Measurements from ENCODE around the gene SPTBN1.

SPTBN1 gene

DNA sequence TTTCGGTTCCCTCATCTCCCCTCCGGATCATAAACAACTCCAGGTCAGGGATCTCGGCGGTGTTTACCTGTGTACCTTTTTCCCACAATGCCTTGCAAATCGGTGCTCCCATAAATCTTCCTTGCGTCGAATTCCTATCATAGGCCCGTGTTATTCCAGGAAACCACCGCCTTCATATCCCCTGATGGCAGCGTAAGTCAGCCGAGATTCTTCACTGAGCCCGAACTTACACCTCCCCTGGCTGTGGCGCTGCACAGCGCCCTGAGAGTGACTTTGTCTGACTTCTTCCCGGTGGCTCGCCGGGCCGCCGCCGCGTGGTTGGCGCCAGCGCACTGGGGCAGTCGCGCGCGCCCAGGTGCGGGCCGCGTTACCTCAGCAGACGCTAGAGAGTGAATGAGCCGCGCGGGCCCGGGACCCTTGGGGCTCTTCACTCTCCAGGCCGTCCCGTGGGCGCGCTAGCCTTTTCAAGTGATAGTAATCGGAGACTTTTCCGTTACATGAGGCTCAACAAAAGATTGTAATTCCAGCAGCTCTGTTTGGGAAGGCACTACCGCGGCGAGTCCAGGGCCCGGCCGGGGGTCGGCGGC lies 101.6 kb downstream of the SPTBN1 start:
- no peaks in the 10 kb centered on the region for H3K9me3 ChIP-seq (ENCODE audit: control insufficient read depth, low read length)
- H3K4me1 ChIP-seq (ENCODE audit: control insufficient read depth, insufficient read depth, low read length) = peaks cover 57% of the 10 kb centered on the region
- no peaks in the 10 kb centered on the region for H3K27me3 ChIP-seq (replicated peaks; ENCODE audit: control insufficient read depth, insufficient read depth, low read length)
- peak overlapping the region; percentile 87 for H3K9ac ChIP-seq (ENCODE audit: low read length)
- peak; percentile 43 for DNase-seq (ENCODE audit: low read depth)
- peak overlapping the region; percentile 82 for H3K4me3 ChIP-seq (ENCODE audit: low read length)
- peaks cover 4% of the 10 kb centered on the region for H3K36me3 ChIP-seq (ENCODE audit: control insufficient read depth, insufficient read depth, low read length, severe bottlenecking)

DNA sequence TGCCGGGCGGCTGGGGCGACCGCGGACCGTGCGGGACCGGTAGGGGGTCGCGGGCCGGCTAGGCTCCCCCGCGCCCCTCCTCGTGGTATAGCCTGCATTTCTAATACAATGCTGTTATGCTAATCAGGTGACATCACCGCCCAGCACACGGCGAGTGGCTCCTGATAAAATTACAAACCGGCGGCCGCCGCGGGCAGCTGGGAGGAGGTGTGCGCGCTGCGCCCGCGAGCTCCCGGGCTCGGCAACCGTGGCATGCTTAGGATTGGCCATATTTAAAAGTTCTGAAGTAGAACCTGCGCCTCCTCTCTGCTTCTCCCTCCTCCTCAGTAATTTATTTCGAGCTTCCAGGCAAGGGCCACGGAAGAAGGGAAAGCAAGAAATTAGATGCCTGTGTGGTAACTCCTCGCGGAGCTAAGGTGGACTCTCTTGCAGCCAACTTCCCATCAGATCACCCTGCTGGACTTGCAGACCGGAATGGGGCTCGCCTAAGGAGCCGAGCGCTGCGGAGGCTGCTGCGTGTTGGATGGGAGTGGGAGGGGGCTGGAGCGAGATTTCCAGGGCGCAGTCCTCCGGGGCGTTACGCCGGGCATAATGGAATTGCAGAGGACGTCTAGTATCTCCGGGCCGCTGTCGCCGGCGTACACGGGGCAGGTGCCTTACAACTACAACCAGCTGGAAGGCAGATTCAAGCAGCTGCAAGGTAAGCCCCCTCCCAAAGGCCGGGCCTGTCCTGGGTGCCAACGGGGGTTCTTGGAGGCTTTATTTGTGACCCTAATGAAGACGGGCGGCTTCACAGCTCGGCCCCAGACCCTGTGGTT lies 102.3 kb downstream of the SPTBN1 start:
- peaks cover 4% of the 10 kb centered on the region for H3K36me3 ChIP-seq (ENCODE audit: control insufficient read depth, insufficient read depth, low read length, severe bottlenecking)
- H3K9me3 ChIP-seq (ENCODE audit: control insufficient read depth, low read length) = no peaks in the 10 kb centered on the region
- H3K27me3 ChIP-seq (replicated peaks; ENCODE audit: control insufficient read depth, insufficient read depth, low read length) = no peaks in the 10 kb centered on the region
- H3K4me1 ChIP-seq (ENCODE audit: control insufficient read depth, insufficient read depth, low read length) = peaks cover 57% of the 10 kb centered on the region
- H3K4me3 ChIP-seq (ENCODE audit: low read length) = peak overlapping the region; percentile 82
- peak; percentile 77 for DNase-seq (ENCODE audit: low read depth)
- H3K9ac ChIP-seq (ENCODE audit: low read length) = peak overlapping the region; percentile 87

DNA sequence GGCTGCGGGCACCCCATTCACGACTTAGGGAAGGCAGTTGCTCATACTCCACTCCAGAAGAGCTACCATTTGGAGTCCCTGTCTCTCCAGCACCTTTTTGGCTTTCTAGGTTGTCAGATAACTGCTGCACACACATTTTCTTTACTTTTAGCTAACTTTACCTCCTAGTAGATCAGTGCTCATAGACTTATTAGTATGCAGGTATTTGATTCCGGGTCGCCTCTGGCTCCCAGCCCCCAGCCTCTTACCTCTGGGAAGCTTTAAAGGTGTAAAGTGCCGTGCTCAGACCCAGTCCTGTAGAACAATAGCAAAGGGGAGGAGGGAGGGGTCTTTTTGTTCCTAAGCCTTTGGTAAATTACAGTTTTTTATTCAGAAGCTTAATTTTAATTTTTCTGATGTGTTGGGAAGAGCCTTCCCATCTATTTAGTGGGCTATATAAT lies 102.9 kb downstream of the SPTBN1 start:
- Histone ChIP-seq H3K4me1 (ENCODE audit: control insufficient read depth, insufficient read depth, low read length) (peaks cover 57% of the 10 kb centered on the region), H3K27me3 (replicated peaks; ENCODE audit: control insufficient read depth, insufficient read depth, low read length) (no peaks in the 10 kb centered on the region), H3K9ac (ENCODE audit: low read length) (peak overlapping the region; percentile 87), H3K9me3 (ENCODE audit: control insufficient read depth, low read length) (no peaks in the 10 kb centered on the region), H3K36me3 (ENCODE audit: control insufficient read depth, insufficient read depth, low read length, severe bottlenecking) (no peaks in the 10 kb centered on the region), H3K4me3 (ENCODE audit: low read length) (peak overlapping the region; percentile 82)
- peak; percentile 29 for DNase-seq (ENCODE audit: low read depth)

DNA sequence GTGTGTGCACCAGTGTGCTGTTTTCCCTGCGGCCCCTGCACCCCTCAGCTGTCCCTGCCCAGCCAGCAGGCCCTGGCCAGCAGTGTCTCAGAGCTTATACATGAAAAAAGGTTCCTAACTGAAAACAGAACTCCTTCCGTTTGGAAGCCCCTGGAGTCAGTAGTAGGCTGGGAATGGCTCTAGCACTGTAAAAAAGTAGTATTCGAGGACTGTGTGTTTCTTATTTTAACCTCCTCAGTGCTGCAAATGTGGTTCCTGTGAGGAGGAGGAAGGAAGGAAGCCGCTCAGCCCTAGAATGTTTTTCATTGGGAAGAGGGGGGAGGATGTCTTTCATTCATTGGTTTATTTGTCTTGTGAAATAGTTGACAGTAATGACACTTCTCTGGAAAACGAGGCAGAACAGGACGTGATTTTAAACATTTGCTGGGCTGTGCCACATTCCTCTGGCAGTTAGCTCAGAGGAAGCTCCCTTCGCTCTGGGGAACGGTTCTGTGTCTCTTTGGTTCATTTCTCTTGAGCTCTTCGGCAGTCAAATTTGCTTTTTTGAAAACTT lies 103.5 kb downstream of the SPTBN1 start:
- Histone ChIP-seq H3K9me3 (ENCODE audit: control insufficient read depth, low read length) (no peaks in the 10 kb centered on the region), H3K4me3 (ENCODE audit: low read length) (peak overlapping the region; percentile 82), H3K36me3 (ENCODE audit: control insufficient read depth, insufficient read depth, low read length, severe bottlenecking) (no peaks in the 10 kb centered on the region), H3K4me1 (ENCODE audit: control insufficient read depth, insufficient read depth, low read length) (peaks cover 57% of the 10 kb centered on the region), H3K9ac (ENCODE audit: low read length) (peak overlapping the region; percentile 87), H3K27me3 (replicated peaks; ENCODE audit: control insufficient read depth, insufficient read depth, low read length) (no peaks in the 10 kb centered on the region)
- peak; percentile 87 for DNase-seq (ENCODE audit: low read depth)

DNA sequence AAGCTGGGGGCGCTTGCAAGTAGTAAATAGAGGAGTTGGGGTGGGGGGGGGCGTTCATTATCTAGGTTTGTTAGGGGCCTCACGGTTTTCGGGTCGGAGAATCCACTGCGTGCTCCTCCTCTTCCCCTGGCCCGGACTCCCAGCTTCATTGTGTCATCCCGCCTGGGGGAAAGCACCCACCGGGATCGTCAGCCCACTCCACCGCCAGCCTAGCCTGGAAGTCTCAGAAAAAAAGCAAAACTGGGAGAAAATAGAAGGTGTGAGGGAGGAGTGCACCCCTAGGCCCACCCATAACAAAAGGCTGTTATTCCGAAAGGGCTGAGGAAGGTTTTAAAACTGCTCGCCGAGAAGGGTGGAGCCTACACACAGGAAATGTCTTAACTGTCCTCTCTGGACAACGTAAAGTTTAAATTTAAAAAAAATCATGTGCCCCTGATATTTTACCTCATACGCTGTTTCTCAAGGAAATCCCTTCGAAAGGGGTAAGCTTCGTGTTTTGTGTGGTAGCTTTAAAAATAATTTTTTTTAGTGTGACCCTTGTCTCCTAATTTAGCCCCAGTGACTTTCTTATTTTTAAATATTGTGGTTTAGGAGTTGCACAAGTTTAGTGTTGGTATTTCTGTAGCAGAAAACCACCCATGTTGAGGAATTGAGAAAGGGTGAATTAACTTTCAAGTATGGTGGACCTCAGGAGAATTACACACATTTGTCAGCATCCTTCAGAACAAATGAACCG lies 104.2 kb downstream of the SPTBN1 start:
- no peaks in the 10 kb centered on the region for H3K36me3 ChIP-seq (ENCODE audit: control insufficient read depth, insufficient read depth, low read length, severe bottlenecking)
- peak; percentile 79 for DNase-seq (ENCODE audit: low read depth)
- peak overlapping the region; percentile 82 for H3K4me3 ChIP-seq (ENCODE audit: low read length)

DNA sequence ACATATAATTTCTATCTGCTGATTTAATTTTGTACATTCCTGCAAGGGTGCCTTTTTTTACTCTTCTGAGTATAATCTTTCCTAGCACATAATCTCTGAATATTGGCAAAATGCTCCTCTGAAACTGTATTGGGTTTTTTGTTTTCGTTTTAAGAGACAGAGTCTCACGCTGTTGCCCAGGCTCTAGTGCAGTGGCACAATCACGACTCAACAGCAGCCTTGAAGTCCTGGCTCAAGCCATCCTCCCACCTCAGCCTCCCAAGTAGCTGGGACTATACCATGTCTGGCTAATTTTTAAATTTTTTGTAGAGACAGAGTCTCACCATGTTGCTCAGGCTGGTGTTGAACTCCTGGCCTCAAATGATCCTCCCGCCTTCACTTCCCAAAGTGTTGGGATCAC lies 104.9 kb downstream of the SPTBN1 start:
- peak; percentile 24 for DNase-seq (ENCODE audit: low read depth)
- H3K36me3 ChIP-seq (ENCODE audit: control insufficient read depth, insufficient read depth, low read length, severe bottlenecking) = no peaks in the 10 kb centered on the region
- peak overlapping the region; percentile 64 for H3K9ac ChIP-seq (ENCODE audit: low read length)
- H3K9me3 ChIP-seq (ENCODE audit: control insufficient read depth, low read length) = no peaks in the 10 kb centered on the region
- peaks cover 47% of the 10 kb centered on the region for H3K4me1 ChIP-seq (ENCODE audit: control insufficient read depth, insufficient read depth, low read length)
- H3K4me3 ChIP-seq (ENCODE audit: low read length) = peak overlapping the region; percentile 82
- no peaks in the 10 kb centered on the region for H3K27me3 ChIP-seq (replicated peaks; ENCODE audit: control insufficient read depth, insufficient read depth, low read length)

More for the DNA sequence above, 104.2 kb downstream of the SPTBN1 start:
- Histone ChIP-seq H3K27me3 (replicated peaks; ENCODE audit: control insufficient read depth, insufficient read depth, low read length) (no peaks in the 10 kb centered on the region), H3K9ac (ENCODE audit: low read length) (peak overlapping the region; percentile 87), H3K9me3 (ENCODE audit: control insufficient read depth, low read length) (no peaks in the 10 kb centered on the region), H3K4me1 (ENCODE audit: control insufficient read depth, insufficient read depth, low read length) (peaks cover 54% of the 10 kb centered on the region)

DNA sequence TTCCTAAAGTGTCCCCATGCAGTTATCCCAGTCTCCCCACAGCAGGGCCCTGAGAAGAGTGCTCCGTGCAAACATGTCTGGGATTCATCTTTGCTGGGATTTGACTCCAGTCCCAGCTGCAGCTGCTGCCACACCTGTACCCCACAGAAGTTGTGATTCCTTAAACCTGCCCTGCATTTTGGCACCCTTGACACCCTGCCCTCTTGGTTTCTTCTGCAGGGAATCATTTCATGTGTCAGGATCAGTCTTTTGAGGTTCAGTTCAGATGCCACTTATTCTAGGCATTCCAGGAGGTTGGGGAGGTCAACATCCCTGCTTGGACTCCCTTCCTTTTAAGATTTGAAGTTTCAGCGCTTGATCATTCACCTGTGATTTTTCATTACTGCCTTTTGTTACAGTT lies 108.3 kb downstream of the SPTBN1 start:
- Histone ChIP-seq H3K9ac (ENCODE audit: low read length) (no peak overlapping the region), H3K9me3 (ENCODE audit: control insufficient read depth, low read length) (no peaks in the 10 kb centered on the region), H3K4me3 (ENCODE audit: low read length) (no peak overlapping the region), H3K27me3 (replicated peaks; ENCODE audit: control insufficient read depth, insufficient read depth, low read length) (no peaks in the 10 kb centered on the region), H3K36me3 (ENCODE audit: control insufficient read depth, insufficient read depth, low read length, severe bottlenecking) (peaks cover 4% of the 10 kb centered on the region), H3K4me1 (ENCODE audit: control insufficient read depth, insufficient read depth, low read length) (peaks cover 25% of the 10 kb centered on the region)
- no peak for DNase-seq (ENCODE audit: low read depth)

DNA sequence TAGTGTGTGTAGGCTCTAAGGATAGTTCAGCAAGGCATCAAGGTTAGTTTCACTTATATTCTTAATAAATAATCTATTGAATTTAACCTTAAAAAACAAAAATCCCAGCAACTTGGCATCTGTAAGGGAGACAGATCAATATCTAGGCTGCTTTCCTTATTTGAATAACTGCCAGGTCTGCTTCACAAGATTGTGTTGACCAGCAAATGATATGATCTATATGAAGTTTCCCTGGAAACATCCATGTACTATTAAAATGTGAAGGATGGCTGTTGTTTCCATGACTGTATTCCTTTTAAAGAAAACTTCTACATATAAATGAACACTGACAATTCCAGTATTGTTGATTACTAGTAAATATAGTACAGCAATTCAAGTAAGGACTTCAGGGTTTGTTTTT lies 109.4 kb downstream of the SPTBN1 start:
- H3K9ac ChIP-seq (ENCODE audit: low read length) = no peak overlapping the region
- H3K4me1 ChIP-seq (ENCODE audit: control insufficient read depth, insufficient read depth, low read length) = peaks cover 29% of the 10 kb centered on the region
- no peak for DNase-seq (ENCODE audit: low read depth)
- H3K4me3 ChIP-seq (ENCODE audit: low read length) = no peak overlapping the region
- no peaks in the 10 kb centered on the region for H3K9me3 ChIP-seq (ENCODE audit: control insufficient read depth, low read length)
- no peaks in the 10 kb centered on the region for H3K27me3 ChIP-seq (replicated peaks; ENCODE audit: control insufficient read depth, insufficient read depth, low read length)
- peaks cover 4% of the 10 kb centered on the region for H3K36me3 ChIP-seq (ENCODE audit: control insufficient read depth, insufficient read depth, low read length, severe bottlenecking)

DNA sequence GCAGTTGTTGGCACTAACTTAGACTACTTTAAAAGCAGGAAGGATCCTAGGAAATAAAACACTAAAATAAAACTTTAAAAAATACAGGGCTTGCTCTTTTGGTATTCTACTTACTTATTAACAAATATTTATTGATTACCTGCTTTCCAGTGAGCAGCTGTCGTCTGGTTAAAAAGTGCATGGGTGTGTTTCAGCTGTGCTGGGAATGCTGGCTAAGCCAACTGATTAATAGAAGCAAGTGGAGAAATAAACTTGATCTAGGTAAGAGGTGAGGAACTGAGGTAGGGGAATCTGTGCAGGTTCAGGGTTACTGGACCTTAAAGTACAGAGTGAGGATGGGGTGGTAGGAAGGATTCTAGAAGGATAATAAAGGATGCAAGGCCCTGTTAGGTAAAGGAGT lies 110.8 kb downstream of the SPTBN1 start:
- no peak for DNase-seq (ENCODE audit: low read depth)
- H3K27me3 ChIP-seq (replicated peaks; ENCODE audit: control insufficient read depth, insufficient read depth, low read length) = no peaks in the 10 kb centered on the region
- peaks cover 35% of the 10 kb centered on the region for H3K4me1 ChIP-seq (ENCODE audit: control insufficient read depth, insufficient read depth, low read length)
- H3K9ac ChIP-seq (ENCODE audit: low read length) = no peak overlapping the region
- H3K9me3 ChIP-seq (ENCODE audit: control insufficient read depth, low read length) = no peaks in the 10 kb centered on the region
- no peak overlapping the region for H3K4me3 ChIP-seq (ENCODE audit: low read length)
- peaks cover 4% of the 10 kb centered on the region for H3K36me3 ChIP-seq (ENCODE audit: control insufficient read depth, insufficient read depth, low read length, severe bottlenecking)

DNA sequence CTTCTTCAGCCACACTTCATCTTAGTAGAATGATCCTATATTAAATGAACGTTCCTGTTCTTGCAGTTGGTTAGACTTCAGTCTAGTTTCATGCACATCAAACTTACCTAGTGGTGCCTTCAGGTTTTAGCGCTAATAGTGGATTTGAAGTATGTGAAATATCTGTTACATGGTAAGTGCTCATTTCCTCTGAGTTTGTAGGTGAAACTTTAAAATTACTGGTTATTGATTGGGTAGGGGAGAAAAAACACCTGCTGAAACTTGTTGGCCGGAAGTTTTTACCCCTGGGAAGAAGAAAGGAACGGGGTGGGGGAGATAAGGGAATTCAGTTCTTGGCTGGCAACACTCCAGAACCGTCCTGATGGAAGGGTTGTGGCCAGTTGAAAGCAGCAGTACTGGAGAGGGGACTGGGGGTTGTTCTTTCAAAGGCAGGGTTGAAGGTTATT lies 112.8 kb downstream of the SPTBN1 start:
- H3K4me3 ChIP-seq (ENCODE audit: low read length) = no peak overlapping the region
- no peaks in the 10 kb centered on the region for H3K27me3 ChIP-seq (replicated peaks; ENCODE audit: control insufficient read depth, insufficient read depth, low read length)
- no peaks in the 10 kb centered on the region for H3K9me3 ChIP-seq (ENCODE audit: control insufficient read depth, low read length)
- no peak overlapping the region for H3K9ac ChIP-seq (ENCODE audit: low read length)
- peaks cover 4% of the 10 kb centered on the region for H3K36me3 ChIP-seq (ENCODE audit: control insufficient read depth, insufficient read depth, low read length, severe bottlenecking)
- no peak for DNase-seq (ENCODE audit: low read depth)
- peaks cover 54% of the 10 kb centered on the region for H3K4me1 ChIP-seq (ENCODE audit: control insufficient read depth, insufficient read depth, low read length)
